Thyroid gland (tissue), 4 donors: ENCODE results near the gene FOSB.
A peak's percentile ranks its signal among the peaks of the same experiment; 100 is the strongest.

Experiments
- POLR2A ChIP-seq, 2 donors: fragments of 450-650 bp; IDR thresholded peaks; one replicate each; pipeline ENCODE4 v1.6.1; 2017; ENCODE audit warnings: antibody characterized with exemption in 2 of 2, mild to moderate bottlenecking in 2 of 2, moderate library complexity in 1 of 2
- TF ChIP-seq, protein P1 (sequence below), 6 experiments: fragments of 200-600 bp in 3 of 6; fragments of 450-650 bp in 3 of 6; sonication (generic) in 3 of 6; IDR thresholded peaks; one replicate each; pipeline ENCODE4 v1.5.1; 2016 to 2019; ENCODE audit warnings: antibody characterized with exemption in 6 of 6, mild to moderate bottlenecking in 2 of 6, inconsistent platforms in 1 of 6, moderate library complexity in 1 of 6

DNA sequence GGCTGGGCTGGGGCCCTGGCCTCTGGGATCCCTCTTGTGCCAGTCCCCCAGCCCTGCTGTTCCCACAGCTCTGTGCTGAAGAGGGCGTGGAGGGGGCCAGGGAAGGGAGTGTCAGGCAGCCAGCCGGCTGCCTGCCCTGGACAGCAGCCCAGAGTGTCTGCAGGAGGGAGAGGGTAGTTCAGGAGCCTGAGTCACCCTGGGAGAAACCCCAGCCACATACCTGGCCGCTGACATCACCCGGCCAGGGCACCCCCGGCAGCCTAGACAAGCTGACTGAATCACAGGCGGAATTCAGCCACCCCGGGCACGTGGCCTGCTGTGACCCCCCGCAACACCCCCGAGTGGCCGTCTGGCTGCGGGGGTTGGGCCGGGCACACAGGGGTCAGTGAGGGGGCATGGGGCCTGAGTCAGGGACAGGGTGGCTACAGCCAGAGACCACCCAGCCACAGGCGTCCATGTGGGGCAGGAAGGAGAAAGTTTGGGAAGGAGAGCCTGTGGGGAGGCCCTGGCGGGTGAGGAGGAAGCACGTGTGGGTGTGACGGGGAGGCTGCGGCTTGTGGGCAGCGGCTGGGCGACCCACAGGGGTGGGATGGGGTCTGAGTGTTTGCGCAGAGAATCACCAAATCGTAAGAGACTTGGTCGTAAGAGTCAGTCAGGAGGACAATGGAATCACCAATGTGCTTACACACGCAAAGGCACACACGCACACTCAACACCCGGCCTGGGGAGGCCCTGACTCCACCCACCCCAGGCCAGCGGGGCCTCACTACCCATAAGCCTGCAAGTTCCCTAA, 11.9 kb upstream of the FOSB start:
- TF ChIP-seq, protein P1, sequence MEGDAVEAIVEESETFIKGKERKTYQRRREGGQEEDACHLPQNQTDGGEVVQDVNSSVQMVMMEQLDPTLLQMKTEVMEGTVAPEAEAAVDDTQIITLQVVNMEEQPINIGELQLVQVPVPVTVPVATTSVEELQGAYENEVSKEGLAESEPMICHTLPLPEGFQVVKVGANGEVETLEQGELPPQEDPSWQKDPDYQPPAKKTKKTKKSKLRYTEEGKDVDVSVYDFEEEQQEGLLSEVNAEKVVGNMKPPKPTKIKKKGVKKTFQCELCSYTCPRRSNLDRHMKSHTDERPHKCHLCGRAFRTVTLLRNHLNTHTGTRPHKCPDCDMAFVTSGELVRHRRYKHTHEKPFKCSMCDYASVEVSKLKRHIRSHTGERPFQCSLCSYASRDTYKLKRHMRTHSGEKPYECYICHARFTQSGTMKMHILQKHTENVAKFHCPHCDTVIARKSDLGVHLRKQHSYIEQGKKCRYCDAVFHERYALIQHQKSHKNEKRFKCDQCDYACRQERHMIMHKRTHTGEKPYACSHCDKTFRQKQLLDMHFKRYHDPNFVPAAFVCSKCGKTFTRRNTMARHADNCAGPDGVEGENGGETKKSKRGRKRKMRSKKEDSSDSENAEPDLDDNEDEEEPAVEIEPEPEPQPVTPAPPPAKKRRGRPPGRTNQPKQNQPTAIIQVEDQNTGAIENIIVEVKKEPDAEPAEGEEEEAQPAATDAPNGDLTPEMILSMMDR (IDR thresholded peaks at IDR 0.05), result no peak
- peak in 1 of 2 donors; percentile 20 for TF ChIP-seq POLR2A (IDR thresholded peaks at IDR 0.05)
